ENCODE results near the gene MRRF. TPM values are rescaled to one million over a fixed set of nuclear protein-coding genes. Genes with fewer than 3 reads are reported as not detected.

The MRRF gene
- total and polyA plus RNA-seq, 2 of the 4 experiments (the other 2 are of a cell fraction) = 32.1 to 38.0 TPM

DNA sequence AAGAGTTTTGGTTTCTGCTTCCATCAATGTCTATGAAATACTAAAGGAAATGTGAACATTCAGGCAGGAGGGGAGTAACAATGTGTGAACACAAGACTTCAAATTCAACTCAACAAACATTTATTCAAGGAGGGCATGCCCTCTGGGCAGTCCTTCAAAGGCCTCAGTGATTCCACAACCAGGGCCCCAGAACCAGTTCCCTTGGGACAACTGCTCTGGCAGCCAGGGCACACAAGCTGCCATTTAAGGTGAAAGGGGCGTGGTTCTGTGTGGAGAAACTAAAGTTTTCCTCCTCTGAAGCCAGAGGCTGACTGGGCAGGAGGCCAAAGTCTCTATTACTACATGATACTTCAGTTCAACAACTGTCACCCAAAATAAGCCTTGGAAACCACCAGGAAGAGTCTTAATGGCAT lies 3.2 kb upstream of the MRRF start:
- H3K9ac ChIP-seq (ENCODE audit: low read depth, low read length) = no peak overlapping the region
- H3K18ac ChIP-seq (ENCODE audit: low read depth, low read length) = no peak overlapping the region
- dilution Hi-C loops (cut with HindIII; ENCODE audit: low sequenced_read_pairs, unreplicated experiment) (no loop called here), in situ Hi-C loops (cut with MboI; ENCODE audit: low sequenced_read_pairs) (no loop called here), intact Hi-C loops (cut with micrococcal nuclease) (loop anchor here (5.0 kb wide), 2 partner anchors 56 to 191 kb away; no protein-coding TSS in a partner anchor)
- no peak overlapping the region for H2BK15ac ChIP-seq (ENCODE audit: low read depth, low read length)
- H4K20me1 ChIP-seq (ENCODE audit: insufficient read depth, low read length) = no peaks in the 10 kb centered on the region; the same call in 1 of the 2 replicates
- no CpG with 5 or more reads among the region's 1 CpG for WGBS, 2 experiments (ENCODE audit: extremely low coverage in 2 of 2, insufficient read length in 1 of 2)
- H3K27ac ChIP-seq (ENCODE audit: insufficient read depth, low read length) = no peak overlapping the region
- H3K56ac ChIP-seq (ENCODE audit: extremely low read depth, insufficient read depth, low read length) = no peak overlapping the region
- BruUV-seq (replicated peaks) = no TSS peak
- peak; percentile 21; the same call in 1 of the 2 replicates for ATAC-seq (ENCODE audit: low read depth)
- no peaks in the 10 kb centered on the region for H3K27me3 ChIP-seq (ENCODE audit: control insufficient read depth, insufficient read depth, low read length)
- H2AFZ ChIP-seq (replicated peaks; ENCODE audit: low read length, poor library complexity) = no peak overlapping the region
- DNase-seq = peak; percentile 67
- no peak overlapping the region for H2AK5ac ChIP-seq (ENCODE audit: low read depth, low read length)
- POLR2A ChIA-PET (ENCODE audit: unreplicated experiment) = no interaction called here
- no peaks in the 10 kb centered on the region for H3K9me3 ChIP-seq (ENCODE audit: control insufficient read depth, insufficient read depth, low read length)
- H3K79me1 ChIP-seq (ENCODE audit: low read depth in 1 of 2, low read length in 2 of 2) = peaks cover 39 to 66% of the 10 kb centered on the region in 2 experiments
- H2BK5ac ChIP-seq (ENCODE audit: low read depth, low read length, poor library complexity, severe bottlenecking) = no peak overlapping the region
- no peak overlapping the region for H3K23ac ChIP-seq (ENCODE audit: low read depth, low read length)
- no peak overlapping the region for H4K91ac ChIP-seq (ENCODE audit: insufficient read depth, low read depth, low read length)
- CTCF ChIA-PET = no interaction called here
- no peaks in the 10 kb centered on the region; the same call in 1 of the 2 replicates for H3K4me1 ChIP-seq (ENCODE audit: control insufficient read depth, insufficient read depth, low read length)
- H3K4me3 ChIP-seq (ENCODE audit: insufficient read depth, low read depth, low read length) = no peak overlapping the region
- H3K4ac ChIP-seq (ENCODE audit: low read depth, low read length) = no peak overlapping the region
- peaks cover 13% of the 10 kb centered on the region for H3K36me3 ChIP-seq (ENCODE audit: control insufficient read depth, insufficient read depth, low read length)
- H2AK9ac ChIP-seq (replicated peaks; ENCODE audit: low read depth, low read length, poor library complexity) = no peak overlapping the region
- no peak overlapping the region for H4K5ac ChIP-seq (ENCODE audit: low read depth, low read length)
- 0 out of 2 replicates have a peak, but pooled peaks cover 9% of the 10 kb centered on the region for H3K9me1 ChIP-seq (ENCODE audit: insufficient read depth, low read length)
- no peak overlapping the region for H3K14ac ChIP-seq (replicated peaks; ENCODE audit: low read depth, low read length)
- H4K8ac ChIP-seq (ENCODE audit: low read depth in 2 of 2, low read length in 2 of 2) = no peak overlapping the region
- no peak overlapping the region for H2BK120ac ChIP-seq (ENCODE audit: low read depth, low read length)
- H2BK20ac ChIP-seq (ENCODE audit: low read depth, low read length) = no peak overlapping the region
- no peak for TF ChIP-seq CEBPB (IDR thresholded peaks at IDR 0.05; ENCODE audit: low read depth, low read length)
- TF ChIP-seq, protein P1, sequence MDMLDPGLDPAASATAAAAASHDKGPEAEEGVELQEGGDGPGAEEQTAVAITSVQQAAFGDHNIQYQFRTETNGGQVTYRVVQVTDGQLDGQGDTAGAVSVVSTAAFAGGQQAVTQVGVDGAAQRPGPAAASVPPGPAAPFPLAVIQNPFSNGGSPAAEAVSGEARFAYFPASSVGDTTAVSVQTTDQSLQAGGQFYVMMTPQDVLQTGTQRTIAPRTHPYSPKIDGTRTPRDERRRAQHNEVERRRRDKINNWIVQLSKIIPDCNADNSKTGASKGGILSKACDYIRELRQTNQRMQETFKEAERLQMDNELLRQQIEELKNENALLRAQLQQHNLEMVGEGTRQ (IDR thresholded peaks at IDR 0.05; ENCODE audit: low read depth, low read length) = no peak
- TF ChIP-seq BHLHE40 (IDR thresholded peaks at IDR 0.05; ENCODE audit: low read depth, low read length) = no peak
- no peak for TF ChIP-seq CHD1 (IDR thresholded peaks at IDR 0.05; ENCODE audit: low read depth, low read length)
- H3K4me2 ChIP-seq (ENCODE audit: low read depth, low read length) = no peak overlapping the region

All from IMR-90 (cell line).